ENCODE measurements around the gene STAT3.
"Not testable (repeated sequence)": the region's sequence is repeated elsewhere in the genome, so short reads cannot be mapped to it uniquely, and the experiment has no call there.

STAT3 gene

DNA sequence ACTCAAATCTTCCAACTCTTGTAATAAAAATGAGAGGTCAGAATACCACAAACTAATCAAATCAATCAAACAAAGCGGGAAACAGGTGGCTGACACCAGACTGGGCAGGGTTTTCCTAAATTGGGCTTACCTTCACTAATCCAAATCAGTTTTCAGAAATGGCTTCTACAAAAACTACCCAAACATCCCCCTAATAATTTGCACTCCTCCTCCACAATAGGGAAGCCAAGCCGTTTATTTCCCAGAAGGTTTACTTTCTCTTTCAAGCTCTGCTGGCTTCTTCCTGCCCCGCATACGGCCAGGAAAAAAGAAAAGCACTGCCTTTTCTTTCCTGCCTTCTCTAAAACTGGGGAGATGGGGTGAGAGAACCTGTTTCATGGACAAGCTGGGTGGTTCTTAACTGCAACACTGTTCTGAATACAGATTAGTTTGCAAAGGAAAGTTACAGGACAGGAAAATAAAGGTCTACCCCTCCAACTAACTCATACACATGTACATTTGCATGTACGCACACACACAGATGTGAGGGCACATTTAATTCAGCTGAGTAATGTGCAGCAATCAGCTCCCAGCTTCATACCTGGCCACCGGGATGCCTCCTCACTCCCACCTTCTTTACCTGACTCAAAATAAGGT lies 9.2 kb downstream of the STAT3 start:
- no peak for DNase-seq

DNA sequence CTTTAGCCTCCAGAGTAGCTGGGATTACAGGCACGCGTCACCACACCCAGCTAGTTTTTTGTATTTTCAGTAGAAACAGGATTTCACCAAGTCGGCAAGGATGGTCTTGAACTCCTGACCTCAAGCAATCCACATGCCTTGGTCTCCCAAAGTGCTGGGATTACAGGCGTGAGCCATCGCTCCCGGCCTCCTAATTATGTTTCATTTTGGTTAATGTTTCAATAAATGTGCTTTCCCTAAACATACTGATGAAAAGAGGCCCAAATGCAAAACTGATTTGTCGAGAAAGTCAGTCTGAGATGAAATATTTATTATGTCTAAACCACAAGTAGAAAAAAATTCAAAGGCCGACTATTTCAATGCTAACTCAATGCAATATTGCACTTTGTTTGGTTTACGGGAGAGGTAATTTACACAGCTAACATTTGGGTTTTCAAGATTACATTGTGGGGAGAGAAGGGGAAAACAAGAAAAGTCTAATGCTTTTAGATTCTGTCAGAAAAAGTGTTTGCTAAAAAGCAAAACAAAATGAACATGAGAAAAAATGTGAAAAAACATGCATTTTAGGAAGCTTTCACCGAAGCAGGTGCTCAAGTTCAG lies 9.8 kb downstream of the STAT3 start:
- no peak for DNase-seq

DNA sequence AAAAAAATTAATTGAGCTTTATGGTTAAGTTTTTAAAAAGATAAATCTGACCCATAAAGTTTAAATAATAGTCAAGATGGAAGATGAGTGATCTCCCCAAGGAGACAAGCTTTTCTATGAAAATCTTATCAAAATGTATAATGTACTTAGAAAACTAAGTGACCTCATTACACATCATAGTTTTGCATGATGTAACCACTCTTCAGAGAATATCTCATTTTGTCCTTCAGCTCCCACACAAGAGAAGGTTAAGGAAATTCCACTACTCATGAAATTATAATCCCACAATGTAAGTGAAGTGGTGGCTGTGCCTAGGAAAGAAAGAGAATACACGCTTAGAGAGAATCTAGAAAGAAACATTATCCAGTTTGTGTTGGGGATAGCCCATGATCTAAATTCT lies 14.3 kb downstream of the STAT3 start:
- DNase-seq: no peak

DNA sequence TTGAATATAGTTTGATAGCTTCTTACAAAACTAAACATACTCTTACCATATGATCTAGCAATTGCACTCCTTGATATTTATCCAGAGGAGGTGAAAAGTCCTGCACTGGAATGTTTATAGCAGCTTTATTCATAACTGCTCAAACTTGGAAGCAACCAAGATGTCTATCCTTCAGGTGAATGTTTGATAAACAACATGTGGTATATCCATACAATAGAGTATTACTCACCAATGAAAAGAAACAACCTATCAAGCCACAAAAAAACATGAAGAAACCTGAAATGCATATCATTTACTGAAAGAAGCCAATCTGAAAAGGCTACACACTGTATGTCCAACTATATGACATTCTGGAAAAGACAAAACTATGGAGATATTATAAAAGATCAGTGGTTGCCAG lies 16.1 kb downstream of the STAT3 start:
- DNase-seq: no peak

DNA sequence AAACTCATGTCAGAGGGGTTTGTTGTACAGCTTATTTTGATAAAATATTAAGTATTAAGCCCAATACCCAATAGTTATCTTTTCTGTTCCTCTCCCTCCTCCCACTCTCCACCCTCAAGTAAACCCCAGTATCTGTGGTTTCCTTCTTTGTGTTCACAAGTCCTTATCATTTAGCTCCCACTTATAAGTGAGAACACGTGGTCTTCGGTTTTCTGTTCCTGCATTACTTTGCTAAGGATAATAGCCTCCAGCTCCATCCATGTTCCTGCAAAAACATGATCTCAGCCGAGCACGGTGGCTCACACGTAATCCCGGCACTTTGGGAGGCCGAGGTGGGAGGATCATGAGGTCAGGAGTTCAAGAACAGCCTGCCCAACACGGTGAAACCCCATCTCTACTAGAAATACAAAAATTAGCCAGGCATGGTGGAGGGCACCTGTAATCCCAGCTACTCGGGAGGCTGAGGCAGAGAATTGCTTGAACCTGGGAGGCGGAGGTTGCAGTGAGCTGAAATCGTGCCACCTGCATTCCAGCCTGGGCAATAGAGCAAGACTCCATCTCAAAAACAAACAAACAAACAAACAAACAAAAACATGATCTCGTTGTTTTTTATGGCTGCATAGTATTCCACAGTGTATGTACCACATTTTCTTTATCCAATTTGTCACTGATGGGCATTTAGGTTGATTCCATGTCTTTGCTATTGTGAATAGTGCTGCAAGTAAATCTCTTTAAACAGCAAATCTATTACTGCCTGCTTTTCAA lies 19.3 kb downstream of the STAT3 start:
- not testable (repeated sequence) for DNase-seq

DNA sequence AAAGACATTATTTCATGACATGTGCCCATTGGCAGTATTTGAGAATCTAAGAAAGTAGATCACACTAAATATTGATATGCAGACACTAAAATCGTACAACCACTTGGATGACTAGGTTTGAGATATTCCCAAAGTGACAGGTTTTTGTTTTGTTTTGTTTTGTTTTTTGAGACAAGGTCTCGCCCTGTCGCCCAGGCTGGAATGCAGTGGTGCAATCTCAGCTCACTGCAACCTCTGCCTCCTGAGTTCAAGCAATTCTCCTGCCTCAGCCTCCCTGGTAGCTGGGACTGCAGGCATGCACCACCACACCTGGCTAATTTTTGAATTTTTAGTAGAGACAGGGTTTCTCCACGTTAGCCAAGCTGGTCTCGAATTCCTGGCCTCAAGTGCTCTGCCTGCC lies 19.9 kb downstream of the STAT3 start:
- not testable (repeated sequence) for DNase-seq

DNA sequence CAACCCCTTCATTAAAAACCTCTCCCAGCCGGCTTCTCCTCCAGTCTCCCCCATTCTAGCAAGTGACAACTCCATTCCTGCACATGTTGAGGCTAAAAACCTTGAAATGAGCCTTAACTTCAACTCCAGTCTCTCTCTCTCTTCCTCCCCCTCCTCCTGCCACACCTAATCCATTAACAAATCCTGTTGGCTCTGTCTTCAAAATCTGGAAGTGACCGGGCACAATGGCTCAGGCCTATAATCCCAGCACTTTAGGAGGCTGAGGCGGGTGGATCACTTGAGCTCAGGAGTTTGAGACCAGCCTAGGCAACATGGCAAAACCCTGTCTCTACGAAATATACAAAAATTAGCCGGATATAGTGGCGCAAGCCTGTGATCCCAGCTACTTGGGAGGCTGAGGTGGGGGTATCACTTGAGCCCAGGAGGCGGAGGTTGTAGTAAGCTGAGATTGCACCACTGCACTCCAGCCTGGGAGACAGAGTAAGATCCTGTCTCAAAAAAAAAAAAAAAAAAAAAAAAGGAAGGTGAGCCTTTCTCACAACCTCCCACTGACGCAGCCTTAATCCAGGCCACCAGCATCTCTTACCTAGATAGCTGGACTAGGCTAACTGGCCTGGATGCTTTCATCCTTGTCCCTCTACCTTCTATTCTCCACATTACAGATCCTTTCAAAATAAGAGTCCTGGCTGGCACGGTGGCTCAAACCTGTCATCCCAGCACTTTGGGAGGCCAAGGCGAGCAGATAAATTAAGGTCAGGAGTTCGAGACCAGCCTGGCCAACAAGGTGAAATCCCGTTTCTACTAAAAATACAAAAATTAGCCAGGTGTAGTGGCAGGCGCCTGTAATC lies 21.8 kb downstream of the STAT3 start:
- not testable (repeated sequence) for DNase-seq

DNA sequence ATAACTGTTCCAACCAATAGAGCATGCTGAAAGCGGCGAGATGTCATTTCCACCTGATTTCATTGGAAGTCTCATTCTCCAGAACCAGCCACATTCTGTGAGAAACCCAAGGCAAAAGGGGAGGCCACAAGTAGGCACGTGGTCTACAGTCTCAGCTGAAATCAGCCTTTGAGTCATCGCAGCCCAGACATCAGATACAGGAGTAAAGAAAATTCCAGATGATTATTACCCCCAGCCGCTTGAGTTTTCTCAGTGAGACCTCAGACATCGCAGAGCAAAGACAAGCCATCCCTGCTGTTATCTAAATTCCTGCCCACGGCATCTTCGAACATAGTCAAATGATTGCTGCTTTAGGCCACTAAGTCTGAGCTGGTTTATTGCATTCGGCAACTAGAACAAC lies 23.1 kb downstream of the STAT3 start:
- peak; percentile 41 for DNase-seq

DNA sequence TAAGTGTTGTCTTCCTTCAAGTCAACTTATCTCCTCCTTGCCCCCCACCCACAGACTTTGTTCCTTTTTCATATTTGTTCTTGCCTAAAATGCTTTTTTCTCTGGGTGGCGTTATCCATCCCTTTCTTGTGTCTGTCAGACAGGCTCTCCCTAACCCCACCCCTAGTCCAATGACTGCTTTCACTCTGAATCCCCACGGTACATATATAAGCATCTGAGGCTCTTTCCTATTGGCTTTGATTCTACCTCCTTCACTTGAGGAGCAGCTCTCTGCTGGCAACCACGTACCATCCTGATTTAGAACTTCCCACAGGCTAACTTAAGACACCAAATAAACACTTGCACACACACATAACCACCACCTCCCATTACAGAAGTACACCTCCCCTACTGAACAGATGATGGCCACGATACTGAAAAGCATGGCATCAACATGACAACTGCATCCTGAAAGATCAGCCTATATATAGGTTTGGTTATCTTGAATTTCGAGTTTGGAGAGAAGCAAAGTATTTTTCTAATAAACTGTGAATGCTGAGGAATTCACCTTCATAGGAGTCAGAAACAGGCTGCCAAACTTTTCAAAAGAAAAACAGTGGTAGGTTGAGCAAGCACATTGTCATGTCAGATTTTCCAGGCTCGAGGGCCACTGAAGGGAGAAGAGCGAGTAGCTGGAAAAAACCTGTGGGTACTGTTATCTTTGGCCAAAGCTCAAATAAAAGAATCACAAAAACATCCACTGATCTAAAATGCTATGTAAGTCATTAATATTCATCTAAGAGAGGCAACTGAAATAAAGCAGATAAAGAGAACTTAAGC lies 24.3 kb downstream of the STAT3 start:
- no peak for DNase-seq

DNA sequence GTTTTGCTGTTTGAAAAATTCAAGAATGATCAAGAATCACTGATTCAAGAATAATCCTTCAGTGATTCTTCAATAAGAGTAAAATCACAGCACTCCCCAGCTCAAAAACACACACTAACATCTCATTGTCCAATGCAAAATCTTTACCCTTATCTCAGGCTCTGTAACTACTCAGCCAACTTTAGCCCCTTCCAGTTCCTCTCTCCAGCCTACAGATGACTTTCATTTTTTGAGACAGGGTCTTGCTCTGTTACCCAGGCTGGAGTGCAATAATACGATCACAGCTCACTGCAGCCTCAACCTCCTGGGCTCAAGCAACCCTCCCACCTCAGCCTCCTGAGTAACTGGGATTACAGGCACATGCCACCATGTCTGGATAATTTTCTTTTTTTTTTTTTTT lies 25.0 kb downstream of the STAT3 start:
- no peak for DNase-seq

DNA sequence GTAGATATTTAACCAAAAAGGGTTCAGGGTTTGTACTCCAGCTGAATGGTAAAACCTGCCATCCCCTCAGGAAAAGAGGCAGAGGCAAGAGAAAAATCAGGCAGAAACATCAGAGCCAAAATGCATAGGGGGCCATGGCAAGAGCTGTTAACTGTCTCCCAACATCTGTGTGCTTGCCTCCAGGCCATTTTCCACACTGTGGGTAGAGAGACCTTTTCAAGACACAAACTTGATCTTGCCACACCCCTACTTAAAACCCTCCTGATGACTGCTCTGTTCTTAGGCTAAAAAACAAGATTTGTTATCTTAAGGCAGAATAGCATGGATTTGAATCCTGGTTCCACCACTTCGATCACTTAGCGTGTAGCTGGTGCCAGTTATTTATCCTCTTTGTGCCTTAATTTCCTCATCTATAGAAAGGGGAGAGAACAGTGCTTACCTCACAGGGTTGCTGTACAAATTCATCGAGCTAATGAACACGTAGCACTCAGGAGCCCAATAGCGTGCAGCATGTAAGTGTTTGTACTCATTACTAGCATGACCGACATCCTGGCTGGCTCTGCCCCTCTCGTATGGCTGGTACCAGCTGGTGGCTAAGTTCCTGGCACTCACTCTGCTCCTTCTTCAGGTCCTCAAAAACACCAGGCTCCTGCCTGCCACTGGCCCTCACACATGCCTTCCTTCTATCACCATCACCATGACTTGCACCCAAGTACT lies 25.8 kb downstream of the STAT3 start:
- no peak for DNase-seq

DNA sequence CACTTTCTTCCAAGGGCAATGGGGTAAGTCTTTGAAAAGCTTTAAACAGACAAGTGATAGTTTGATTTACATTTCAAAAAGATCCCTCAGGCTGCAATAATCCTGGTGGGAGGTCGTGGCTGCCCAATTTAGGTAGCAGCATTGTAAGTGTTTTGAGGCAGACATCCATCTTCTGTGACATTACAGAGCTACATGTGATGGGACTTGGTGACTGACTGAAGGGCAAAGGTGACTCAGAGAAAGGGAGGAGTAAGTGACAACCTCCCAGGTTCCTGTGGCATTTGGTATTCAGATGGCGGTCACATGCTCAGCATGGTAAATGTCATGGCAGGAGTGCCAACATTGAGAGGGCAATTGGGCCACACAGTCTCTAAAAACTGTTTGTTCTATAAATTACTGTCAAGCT lies 26.5 kb downstream of the STAT3 start:
- peak; percentile 57 for DNase-seq

DNA sequence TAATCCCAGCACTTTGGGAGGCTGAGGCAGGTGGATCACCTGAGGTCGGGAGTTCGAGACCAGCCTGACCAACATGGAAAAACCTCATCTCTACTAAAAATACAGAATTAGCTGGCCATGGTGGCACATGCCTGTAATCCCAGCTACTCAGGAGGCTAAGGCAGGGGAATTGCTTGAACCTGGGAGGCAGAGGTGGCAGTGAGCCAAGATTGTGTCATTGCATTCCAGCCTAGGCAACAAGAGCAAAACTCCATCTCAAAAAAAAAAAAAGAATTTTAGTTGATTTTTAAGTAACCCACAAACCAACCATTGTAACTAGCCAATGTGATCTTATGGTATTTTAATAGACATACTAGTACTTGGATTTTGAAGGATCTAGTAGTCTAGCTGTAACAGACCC lies 27.9 kb downstream of the STAT3 start:
- DNase-seq: not testable (repeated sequence)

DNA sequence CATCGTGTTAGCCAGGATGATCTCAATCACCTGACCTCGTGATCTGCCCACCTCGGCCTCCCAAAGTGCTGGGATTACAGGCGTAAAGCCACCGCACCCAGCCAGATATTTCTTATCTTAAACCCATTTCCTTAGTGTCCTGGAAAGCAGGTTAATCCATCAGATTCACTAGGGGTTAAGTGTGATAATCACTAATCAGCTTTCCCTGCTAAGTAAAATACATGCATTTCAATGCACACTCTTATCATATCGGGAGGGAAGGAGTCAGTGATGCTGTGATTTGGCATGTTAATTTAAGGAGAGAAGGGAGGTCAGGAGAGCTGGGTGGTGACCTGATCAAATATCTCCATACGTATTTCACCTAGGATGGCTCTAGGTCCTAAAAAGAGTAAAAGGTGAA lies 29.1 kb downstream of the STAT3 start:
- no peak for DNase-seq

DNA sequence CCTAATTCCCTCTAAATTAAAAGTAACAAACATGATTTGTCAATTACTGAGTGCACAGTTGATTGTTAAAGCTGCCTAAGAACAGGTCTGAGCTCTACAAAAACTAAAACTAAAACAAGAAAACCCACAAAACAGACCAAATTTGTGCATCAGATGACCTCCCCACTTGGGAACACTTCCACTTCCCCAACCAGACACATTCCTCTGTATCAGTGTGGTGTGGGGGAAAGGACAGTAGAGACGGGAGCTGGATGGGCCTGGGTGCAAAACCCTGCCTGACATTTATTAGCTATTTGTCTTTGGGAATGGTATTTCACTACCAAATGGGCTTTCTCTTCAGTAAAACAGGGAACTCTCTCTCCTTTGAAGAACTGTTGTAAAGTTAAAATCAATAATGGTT lies 29.8 kb downstream of the STAT3 start:
- no peak for DNase-seq

DNA sequence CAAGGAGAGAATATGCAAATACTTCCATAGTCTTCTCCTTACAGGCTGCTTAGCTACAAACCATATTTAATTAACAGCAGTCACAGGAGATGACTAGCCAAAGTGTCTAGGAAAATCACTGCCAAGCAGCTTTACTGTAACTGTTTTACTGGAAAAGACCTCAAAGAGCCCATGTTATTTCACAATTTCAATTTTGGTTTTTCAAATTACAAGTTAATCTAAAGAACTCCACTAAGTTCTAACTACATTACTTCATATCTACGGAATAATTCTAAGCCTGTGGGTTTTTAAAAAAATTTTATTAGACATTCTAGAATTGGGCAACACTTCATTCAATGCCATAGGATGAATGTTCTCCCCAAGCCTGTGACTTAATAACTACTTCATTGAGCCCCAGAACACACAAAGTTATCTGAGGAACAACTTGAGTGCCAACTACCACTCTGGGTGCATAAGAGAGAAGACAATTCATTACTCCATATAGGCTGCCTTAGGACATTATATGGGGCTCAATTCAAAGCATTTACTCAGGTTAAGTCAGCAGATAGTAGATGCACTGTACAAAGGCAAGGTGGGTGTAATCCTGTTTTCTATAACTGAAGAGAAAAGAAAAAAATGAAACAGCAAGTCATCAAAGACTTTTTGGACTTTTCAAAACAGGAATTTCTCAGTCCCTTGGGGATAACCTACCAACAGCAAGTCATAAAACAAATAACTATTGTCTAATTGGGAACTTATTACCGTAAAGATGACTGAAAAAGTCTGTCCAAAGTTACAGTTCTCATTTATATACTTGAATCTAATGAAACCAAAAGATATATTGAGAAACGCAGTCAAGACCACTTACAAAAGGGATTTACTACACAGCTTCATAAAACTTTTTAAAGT lies 33.0 kb downstream of the STAT3 start:
- DNase-seq: no peak

DNA sequence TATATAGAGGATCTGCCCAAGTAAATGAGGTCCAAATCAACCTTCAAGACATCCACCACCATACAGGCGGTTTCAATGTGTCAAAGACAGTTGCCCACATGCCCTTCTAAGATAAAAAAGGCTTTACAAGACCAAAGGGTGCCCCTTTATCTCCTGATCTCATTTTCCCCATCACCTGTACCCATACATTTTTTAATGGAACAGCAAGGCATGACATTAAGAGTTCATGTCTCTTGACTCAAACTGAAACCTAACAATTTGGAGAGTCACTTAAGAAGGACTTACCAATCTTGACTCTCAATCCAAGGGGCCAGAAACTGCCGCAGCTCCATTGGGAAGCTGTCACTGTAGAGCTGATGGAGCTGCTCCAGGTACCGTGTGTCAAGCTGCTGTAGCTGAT lies 40.1 kb downstream of the STAT3 start:
- no peak for DNase-seq

DNA sequence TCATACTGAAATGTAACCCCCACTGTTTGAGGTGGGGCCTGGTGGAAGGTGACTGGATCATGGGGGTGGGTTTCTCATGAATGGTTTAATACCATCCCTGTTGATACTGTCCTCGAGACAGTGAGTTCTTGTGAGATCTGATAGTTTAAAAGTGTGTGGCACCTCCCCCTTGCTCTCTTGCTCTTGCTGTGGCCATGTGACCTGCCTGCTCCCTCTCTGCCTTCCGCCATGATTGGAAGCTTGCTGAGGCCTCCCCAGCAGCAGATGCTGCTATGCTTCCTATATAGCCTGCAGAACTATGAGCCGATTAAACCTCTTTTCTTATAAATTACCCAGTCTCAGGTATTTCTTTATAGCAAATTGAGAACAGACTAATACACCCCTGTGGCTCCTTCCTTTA lies 40.6 kb downstream of the STAT3 start:
- no peak for DNase-seq

DNA sequence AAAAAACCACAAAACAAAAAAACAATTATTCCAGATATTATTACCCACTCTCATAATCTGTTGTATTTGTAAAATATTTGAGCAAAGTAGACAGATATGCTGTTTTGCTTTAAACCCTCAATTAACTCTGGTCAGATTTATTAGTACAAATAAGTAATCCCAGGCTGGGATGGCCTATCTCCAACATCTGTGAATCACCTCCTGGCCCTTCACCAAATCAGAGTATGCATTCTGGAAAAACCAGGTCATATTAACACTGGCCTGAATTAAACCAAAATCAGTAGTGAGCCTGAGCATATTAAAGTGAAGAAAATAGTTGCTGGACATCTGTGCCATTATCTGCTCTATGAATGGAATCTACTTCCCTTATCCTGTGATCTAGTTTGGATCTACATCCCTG lies 41.0 kb downstream of the STAT3 start:
- no peak for DNase-seq

DNA sequence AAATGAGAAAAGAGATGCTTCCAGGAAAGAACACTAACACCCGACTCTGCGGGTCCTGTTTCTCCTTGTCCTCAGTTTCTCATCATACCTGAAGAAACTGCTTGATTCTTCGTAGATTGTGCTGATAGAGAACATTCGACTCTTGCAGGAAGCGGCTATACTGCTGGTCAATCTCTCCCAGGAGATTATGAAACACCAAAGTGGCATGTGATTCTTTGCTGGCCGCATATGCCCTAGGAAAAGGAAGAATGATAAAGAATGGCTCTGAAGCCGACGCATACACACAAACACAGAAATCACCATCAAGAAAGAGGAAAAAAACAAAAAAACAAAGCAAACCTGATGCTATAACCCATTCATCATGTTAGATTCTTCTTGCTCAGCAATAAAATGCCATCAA lies 41.8 kb downstream of the STAT3 start:
- DNase-seq: no peak
